UCSD-AML1 (cell line): ENCODE results near the gene IRGC.
"Not testable (repeated sequence)": the region's sequence is repeated elsewhere in the genome, so short reads cannot be mapped to it uniquely, and the experiment has no call there.

Experiments
- DNase-seq: peaks from one replicate; lab custom pipeline; 2025; ENCODE audit not compliant: unreplicated experiment; lab: John Stamatoyannopoulos, UW

Gene IRGC

GRCh38 chr19:43715776-43716175 is at the start of gene IRGC:
Gene IRGC, plus strand, starts transcription at chr19:43716076. Its CDS starts 2,483 bp downstream, at chr19:43718559.
- DNase-seq = no peak

- no peak for DNase-seq
These were observed 48.6 kb upstream of the IRGC start for GRCh38 chr19:43667126-43667875.

- no peak for DNase-seq
These were observed 47.9 kb upstream of the IRGC start for GRCh38 chr19:43667876-43668405.

GRCh38 chr19:43668406-43669109 is 47.3 kb upstream of the IRGC start:
- DNase-seq = peak; percentile 100

GRCh38 chr19:43672061-43672679 is 43.7 kb upstream of the IRGC start:
- no peak for DNase-seq

- no peak for DNase-seq
These were observed 42.2 kb upstream of the IRGC start for GRCh38 chr19:43673637-43674036.

GRCh38 chr19:43674183-43674582 is 41.7 kb upstream of the IRGC start:
- no peak for DNase-seq

- DNase-seq = peak; percentile 36
These were observed 41.3 kb upstream of the IRGC start for GRCh38 chr19:43674596-43674995.

- DNase-seq = no peak
These were observed 40.5 kb upstream of the IRGC start for GRCh38 chr19:43675269-43675879.

GRCh38 chr19:43675906-43676305 is 40.0 kb upstream of the IRGC start:
- DNase-seq = no peak

- DNase-seq = no peak
These were observed 37.2 kb upstream of the IRGC start for GRCh38 chr19:43678512-43679261.

GRCh38 chr19:43681821-43682220 is 34.1 kb upstream of the IRGC start:
- no peak for DNase-seq

- not testable (repeated sequence) for DNase-seq
These were observed 33.6 kb upstream of the IRGC start for GRCh38 chr19:43682269-43682668.

GRCh38 chr19:43682824-43683661 is 32.8 kb upstream of the IRGC start:
- DNase-seq = no peak

GRCh38 chr19:43683905-43684304 is 32.0 kb upstream of the IRGC start:
- no peak for DNase-seq

- DNase-seq = no peak
These were observed 31.6 kb upstream of the IRGC start for GRCh38 chr19:43684326-43684725.

- DNase-seq = no peak
These were observed 28.2 kb upstream of the IRGC start for GRCh38 chr19:43687660-43687997.

- no peak for DNase-seq
These were observed 27.7 kb upstream of the IRGC start for GRCh38 chr19:43688059-43688701.

GRCh38 chr19:43690444-43690843 is 25.4 kb upstream of the IRGC start:
- DNase-seq = no peak
